HG02610 (cell line): Measurements from ENCODE around the gene GABRG3.

Source experiments
- ATAC-seq: cut with Tn5 transposase; IDR thresholded peaks from one replicate; pipeline ENCODE4 v1.9.1; 2021; ENCODE audit warnings: mild to moderate bottlenecking, moderate library complexity; ENCODE audit not compliant: unreplicated experiment

GABRG3 gene

DNA sequence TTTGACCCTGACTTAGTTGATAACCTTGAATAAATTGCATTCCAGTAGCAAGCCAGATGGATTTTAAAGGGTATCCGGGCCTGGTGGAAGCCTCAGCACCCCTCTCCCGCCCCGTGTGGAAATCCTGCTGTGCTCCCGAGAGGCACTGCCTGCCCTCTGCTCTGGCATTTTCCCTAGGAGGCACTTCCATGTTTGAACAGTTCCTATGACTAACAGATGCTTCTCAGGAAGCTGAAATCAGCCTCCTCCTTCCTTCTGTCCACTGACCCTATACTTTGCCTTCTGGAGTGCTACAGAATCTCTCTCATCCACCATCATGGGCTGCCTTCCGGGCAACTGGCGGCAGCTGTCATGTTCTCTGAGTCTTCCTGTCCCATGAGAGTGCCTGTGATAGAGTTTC lies 90.8 kb downstream of the GABRG3 start:
- ATAC-seq, result no peak

DNA sequence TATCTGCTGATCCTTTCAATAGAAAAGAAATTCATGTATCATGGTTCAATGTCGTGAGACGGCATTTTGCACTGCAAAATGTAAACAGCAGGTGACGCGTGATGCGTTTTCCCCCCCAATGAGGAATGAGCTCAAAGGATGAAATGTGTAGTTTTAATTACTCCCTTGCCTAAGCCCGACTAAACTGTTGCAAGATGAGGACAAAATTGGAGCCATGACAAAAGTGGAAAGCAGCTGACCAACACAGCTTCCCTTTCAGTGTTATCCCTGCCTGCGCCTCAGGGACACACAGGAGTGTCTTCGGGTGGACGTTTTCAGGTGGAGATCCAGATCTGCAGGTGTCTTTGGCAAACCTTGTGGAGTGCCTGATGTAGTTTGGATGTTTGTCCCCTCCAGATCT lies 92.0 kb downstream of the GABRG3 start:
- no peak for ATAC-seq

DNA sequence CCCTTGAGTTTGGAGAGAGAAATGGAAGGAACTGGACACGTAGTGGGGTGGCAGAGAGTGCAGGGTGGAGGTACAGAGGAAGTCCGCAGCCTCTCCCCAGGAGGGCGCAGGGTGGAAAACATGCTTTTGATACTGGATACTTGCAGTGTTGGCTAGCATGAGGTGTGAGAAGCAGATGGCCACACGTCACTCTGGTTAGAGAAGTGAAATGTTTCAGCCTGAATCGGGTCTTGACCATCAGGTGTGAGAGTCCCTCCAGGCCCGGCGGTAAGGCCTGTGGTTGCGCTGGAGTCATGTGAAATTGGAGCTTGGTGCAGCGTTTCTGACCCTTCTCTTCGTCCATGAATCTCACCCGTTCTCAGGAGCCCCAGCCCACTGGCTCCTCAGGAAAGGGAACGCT lies 93.1 kb downstream of the GABRG3 start:
- no peak for ATAC-seq

DNA sequence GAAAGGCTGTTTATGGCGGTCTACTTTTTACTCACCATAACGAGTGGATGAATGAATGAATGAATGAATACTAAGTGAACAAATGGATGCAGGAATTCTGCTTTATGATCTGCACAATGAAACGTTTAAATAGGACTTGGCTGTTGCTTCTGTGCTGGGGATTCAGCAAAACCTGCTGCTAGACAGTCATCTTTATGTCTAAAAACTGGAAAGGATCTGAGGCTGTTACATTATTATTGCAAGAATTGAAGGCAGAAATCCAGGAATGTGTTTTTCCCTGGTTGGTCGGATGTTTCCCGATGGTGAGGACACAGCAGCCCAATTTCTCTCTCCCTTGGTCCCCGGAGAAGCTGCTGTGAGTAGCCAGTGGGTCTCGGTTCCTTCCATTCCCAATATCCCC lies 94.2 kb downstream of the GABRG3 start:
- ATAC-seq, result no peak

DNA sequence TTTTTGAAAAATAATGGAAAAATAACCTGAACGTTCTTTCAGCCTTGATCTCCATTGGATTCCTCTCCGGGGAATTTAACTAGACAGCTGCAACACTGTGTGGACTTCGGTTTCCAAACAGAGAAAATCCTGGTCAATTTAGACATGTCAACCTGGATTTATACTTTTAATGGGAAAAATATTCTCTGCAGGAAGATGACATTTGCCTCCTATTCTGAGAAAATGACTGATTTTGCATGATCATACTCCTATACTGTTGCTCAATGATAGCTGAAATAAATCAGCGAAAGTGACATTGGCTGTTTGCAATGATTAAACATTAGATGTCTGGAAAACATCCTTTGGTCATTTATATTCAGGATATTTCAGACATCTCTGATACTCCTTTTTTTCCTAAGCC lies 94.8 kb downstream of the GABRG3 start:
- ATAC-seq, result no peak

DNA sequence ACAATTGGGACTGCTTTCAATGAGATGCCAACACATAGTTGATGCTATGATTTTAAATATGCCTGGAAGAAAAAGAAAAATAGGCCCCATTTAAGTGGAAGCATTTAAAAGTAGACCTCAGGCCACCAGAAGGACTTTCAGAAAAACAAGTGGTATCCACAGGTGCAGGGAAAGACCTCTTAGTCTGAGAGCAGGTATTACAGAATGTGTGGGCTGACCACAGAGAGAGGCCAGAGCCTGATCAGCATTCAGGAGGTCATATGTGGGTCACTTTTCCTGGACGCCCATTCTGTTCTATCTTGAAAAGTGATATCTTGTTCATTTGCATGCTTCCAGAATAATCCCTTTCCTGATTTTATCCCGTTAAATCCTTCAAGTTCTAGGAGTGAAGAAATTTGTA lies 95.5 kb downstream of the GABRG3 start:
- no peak for ATAC-seq

DNA sequence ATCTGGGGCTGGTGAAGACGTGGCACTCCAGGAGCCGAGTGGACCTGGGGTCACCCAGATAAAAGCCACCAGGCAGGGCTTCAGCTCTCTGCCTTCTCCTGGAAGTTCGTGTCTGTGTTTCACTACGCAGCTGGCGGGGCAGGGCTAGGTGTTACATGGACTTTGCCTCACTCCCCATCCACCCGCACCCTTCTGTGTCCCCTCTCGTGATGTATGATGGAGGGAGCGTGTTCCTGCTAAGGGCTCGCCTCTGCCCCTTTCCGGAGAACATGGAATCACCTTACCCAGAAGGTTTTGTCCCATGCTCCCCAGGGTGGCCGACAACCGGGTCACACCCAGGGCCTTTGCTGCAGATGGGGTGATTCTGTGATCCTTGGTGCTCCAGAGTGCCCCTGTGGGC lies 96.2 kb downstream of the GABRG3 start:
- no peak for ATAC-seq

DNA sequence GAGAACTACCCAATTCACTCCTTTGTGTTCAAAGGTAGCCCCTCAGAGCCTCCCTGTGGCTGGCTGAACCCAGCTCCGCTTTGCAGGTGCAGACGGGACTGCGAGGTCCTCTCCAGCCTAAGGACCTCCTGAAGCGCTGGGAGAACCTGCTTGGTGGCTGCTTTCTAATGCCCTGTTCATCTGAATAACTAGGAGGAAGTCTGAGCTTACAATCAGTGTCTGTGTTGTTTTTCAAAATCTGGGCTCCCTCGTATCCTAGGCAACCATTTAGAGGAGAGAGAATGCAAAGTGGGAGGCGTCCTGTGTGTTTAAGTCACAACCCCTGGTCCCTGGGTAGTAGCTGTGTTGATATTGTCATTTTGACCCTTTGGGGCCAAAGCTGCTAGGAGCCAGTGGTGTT lies 99.9 kb downstream of the GABRG3 start:
- ATAC-seq, result no peak

DNA sequence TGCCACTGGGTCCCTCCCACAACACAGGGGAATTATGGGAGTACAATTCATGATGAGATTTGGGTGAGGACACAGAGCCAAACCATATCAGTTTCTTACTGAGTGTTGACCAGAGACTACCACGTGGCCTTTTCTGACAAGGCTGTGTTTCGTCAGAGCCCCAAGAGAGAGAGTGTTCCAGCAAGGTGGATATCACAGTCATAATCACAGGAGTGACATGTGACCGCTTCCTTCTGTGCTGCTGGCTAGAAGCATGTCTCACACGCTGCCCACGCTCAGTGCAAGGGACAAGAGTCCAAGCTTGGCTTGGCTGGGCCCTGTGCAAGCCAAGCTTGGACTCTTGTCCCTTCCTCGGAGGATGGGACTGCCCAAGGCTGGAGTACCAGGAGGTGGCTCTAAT lies 103.2 kb downstream of the GABRG3 start:
- no peak for ATAC-seq

DNA sequence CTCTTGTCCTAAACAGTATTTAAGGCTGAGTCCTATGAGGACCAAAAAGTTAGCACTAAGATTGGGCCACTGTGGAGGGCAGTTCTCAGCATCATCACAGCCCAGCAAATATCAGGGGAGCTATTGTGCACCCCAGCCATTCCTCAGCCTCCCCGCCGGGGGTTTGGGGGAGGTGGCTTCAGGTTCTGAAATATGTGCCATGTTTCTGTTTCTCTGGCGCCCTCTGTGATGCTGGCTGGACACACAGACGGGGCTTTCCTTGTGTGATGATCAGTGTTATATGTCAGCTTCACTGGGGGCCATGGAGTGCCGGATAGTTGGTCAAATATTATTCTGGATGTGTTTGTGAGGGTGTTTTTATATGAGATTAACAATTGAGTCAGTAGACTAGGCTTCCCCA lies 106.8 kb downstream of the GABRG3 start:
- no peak for ATAC-seq

DNA sequence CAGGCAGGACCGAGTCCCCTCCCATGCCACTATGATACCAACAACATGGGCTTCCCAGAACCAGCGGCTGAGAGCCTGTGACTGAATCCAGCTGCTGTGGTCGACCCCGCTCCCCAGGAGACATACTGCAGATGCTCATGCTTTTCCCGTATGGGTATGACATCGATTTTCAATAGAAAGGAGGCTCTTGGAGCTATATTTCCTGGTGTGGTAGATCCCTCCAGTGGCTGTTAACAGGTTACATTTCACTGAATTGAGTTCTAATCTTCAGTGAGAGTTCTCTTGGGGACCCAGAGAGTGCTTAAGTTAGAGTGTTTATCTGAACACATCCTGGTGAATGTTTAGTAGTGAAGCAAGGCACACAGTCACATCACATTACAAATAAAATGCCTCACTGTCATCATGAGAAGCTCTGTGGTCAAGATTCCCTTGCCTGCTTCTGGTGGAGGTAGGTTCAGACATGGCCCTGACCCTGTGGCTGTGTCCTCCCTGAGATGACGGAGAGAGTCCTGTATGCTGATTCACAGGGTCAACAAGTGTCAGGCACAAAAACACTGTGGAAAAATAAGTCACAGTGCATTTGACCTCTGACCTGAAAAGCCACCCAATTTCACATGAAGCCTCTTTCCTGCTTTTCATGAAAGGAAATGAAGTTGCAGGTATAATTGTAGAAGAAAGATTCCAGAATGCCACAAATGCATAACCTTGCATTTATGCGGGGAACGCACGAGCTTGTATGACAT lies 110.9 kb downstream of the GABRG3 start:
- no peak for ATAC-seq

DNA sequence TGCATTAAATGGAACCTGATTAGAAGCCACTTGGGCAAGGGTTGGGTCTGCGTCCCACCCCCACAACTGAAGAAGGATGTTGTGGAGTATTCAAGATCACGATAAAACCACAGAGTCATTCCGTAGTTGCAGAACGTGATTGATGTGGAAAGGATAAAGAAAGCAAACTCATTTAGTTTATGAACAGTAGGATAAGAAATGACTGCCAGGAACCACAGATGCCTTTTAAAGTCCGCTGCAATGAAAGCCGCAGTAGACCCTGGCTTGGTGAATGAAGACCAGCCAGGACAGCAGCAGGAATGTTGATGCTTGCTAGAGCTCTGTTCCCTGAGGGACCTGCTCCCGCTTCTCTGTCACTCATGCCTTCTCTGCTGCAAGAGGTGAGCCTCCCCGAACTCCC lies 111.5 kb downstream of the GABRG3 start:
- no peak for ATAC-seq

DNA sequence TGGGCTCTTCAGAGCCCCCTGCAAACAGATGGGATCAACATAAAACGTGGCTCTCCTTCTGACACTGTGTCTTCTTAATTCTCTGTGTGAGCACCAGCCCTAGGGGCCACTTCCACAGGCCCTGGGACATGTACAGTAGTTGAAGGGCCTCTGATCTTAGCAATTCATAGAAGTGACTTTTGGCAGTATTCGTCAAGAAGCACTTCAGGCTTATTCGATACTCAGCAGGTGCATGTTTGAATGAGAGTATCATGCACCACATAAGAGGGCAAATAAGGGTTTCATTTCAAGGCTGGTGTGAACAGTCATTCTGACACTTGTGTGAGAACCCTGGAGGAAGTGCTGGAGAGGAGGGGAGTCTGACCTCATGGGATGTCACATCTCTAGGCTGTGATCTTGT lies 113.9 kb downstream of the GABRG3 start:
- no peak for ATAC-seq

DNA sequence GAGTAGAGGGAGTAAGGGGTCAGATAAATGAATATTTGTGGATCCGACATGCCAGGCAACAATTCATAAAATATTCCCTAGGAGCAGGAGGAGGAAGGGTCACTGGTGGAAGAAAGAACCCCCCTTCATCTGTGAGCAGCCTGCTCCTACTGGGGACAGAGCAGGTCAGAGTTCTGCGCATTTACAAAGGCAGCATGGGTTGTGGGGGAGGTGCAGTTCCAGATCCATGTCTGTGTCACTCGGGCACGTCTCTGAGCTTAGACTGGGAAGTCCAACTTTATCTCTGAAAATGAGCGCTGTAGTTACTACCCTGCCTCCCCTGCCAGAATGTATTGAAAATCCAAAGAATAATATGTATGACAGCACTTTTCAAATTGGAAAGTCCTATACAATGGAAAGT lies 115.2 kb downstream of the GABRG3 start:
- ATAC-seq, result no peak

DNA sequence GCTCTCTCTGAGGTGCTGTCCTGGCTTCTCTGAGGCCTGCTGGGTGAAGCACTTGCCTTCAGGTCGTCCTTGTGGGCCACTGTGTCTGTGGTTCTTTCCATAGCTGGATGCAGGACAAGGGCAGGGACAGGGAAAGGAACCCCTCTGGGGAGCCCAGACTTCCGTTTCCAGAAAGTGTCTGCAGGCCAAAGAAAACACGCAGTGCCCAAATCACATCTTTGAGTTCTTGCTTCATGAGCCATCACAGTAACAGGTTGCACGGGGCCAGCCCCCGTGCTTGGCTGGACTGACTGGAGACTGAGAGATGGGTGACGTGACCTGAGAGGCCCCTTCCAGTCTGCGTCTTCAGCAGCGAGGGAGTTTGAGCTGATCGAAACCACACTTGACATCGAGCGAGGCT lies 115.8 kb downstream of the GABRG3 start:
- ATAC-seq, result no peak

DNA sequence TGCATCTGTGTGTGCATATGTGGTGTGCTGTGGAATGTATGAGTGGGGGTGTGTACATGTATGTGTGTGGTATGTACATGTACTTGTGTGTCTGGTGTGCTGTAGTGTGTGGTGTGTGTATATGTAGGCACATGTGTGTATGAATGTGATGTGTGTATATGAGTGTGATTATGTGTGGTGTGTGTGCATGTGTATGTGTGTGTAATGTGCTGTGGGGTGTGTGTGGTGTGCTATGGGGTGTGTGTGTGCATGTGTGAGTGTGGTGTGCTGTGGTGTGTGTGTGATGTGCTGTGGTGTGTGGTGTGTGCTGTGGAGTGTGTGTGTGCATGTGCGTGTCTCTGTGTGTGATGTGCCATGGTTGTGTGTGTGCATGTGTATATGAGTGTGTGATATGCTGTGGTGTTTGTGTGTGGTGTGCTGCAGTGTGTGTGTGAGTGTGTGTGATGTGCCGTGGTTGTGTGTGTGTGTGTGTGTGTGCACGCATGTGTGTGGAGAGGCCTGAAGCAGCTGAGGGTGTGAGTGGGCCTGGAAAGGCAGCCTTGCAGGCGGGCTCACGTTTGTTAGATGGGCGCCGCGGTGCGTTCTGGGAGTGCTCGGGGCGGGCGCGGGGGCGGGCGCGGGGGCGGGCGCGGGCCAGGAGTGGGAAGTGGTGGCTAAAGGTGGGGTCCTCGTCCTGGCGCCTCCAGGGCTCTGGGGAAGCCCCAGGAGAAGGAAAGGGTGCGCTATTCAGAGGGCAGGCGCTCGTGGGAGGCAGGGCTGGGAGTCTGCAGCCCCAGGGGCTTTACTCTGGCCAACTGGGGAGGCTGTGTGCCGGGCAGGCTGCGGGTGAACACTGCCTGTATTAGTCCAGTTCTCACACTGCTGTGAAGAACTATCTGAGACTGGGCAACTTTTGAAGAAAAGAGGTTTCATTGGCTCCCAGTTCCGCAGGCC lies 116.9 kb downstream of the GABRG3 start:
- no peak for ATAC-seq

DNA sequence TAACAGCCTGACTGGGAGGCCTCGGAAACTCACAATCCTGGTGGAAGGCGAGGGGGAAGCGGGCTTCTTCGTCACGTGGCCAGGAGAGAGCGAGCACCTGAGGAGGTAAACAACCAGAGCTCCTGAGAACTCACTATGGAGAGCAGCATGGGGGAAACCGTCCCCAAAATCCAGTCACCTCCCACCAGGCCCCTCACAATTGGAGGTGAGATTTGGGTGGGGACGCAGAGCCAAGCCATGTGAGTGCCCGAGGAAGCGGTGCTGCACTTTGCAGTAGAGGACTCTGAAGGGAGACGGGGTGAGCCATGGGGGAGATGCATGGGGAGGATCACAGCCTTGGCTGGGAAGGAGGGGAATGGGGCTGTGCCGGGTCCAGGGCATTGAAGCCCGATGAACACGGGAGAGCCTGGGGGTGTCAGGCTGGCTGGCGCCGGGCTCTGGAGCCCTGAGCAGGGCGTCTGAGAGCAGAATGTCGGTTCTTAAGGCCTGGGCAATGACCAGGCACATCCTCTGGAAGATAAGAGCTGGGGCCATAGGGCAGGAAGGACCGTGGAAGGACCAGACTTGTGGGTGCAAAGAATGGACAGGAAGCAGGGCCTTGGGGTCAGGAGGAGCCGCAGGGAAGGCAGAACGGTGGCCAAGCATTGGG lies 117.7 kb downstream of the GABRG3 start:
- ATAC-seq, result no peak

DNA sequence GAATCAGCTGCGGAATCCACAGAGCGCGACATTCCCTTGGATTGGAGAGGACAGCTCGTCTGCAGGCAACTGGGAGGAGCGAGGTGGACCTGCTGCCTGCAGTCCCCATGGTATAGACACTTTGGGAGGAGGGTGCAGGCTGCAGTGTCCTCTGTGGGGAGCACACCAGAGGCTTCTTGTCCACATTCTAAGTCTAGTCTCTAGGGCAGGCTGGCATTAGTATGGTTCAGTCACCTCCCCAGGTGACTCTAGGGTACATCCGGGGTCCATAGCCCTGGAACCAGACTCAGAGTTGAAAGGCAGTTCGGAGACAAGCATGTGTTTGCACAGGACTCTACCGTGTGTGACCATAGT lies 118.2 kb downstream of the GABRG3 start:
- no peak for ATAC-seq

DNA sequence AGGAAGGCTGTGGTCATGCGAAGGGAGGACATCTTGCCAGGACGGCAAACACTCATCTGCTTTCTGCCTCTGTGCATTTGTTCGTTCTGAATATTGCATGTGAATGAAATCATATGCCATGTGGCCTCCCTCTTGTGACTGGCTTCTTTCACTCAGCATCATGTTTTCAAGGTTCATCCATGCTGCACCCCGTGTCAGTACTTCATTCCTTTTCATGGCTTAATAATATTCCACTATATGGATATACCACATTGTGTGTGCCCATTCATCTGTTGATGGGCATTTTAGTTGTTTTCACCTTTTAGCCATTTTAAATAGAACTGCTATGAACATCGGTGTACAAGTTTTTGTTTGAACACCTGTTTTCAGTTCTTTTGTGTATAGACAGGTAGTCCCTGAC lies 118.7 kb downstream of the GABRG3 start:
- no peak for ATAC-seq

DNA sequence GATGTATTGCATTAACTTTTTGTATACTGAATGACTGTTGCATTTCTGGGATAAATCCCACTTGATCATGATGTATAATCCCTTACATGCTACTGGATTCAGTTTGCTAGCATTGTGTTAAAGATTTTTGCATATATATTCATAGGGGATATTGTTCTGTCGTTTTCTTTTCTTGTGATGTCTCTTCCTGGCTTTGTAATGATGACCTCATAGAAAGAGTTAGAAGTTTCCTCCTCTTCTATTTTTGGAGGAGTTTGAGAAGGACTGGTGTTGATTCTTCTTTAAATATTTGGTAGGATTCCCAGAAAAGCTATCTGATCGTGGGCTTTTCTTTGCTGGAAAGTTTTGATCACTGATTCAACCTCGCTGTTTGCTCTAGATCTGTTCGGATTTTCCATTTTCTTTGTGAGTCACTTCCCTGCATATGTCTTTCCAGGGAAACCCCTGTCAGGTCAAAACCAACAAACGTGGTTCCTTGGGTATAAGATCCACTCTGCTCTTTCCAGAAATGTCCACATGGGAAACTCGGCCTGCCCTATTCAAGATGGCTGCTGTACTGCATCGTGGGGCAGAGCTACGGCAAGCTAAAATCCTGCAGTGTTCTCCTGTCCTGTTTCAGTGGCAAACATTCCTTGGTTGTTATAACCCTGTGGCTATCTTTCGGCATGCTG lies 120.4 kb downstream of the GABRG3 start:
- no peak for ATAC-seq

DNA sequence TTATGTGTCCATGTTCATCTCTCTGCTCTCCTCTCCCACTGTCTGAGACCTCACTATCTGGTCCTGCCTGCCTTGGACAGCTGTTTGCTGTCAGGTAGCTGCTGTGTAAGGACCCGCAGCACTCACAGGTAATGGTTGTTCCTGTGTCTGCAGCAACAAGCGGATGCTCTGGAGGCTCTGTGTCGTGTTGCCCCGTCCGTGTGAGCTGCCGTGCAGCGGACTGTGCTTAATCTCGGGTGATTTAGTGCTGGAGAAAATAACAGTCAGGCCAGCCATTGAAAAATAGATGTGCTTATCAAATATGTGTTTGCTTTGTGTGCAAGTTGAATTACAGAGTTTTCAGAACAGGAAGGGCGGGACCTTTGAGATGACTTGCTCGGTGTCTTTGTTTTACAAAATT lies 121.4 kb downstream of the GABRG3 start:
- ATAC-seq, result no peak
